Measurements from ENCODE around the gene TBX1. TPM values are rescaled to one million over a fixed set of nuclear protein-coding genes. Genes with fewer than 3 reads are reported as not detected.

Gene TBX1
- total RNA-seq, 1 donor: not detected

DNA sequence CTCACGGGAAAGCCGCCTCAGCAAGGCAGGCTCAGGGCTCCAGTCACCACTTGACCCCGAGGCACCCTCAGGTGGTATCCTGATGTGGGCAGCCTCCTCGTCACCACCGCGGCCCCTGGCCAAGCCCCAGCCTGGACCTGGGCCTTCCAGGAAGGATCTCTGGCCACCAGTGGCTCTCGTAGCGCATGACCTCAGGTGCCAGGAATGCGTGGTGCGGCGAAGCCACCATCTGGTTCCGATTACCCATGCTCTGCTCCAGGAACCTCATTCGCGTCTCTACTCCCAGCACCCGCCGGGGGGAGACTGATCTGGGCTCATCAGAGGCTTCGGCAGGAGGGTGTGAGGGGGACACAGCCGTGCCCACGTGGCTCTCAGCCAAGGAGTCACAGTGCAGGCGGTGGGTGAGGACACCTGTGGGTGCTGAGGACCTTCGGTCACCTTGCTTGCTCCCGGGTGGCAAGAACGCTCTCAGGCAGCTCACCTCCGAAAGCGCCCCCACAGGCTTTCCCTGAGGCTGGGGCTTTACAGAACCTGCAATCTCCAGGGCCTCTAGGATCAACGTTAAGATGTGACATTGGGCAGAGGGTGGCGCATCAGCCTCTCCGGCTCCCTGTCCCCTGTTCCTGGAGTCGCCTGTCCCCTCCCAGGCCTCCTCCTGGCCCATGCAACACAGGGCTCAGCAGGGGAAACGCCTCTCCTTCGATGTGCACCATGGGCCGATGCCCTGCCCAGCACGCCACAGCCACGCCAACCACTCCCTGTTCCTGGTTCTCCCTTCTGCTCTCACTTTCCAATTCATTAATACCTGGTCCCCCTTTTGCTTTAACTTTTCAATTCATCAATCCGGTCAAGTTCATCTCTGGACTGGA is 39.0 kb downstream of the TBX1 start:
- no peak for TF ChIP-seq CTCF (IDR thresholded peaks at IDR 0.05; ENCODE audit: extremely low read depth, low read depth, low read length)
- Histone ChIP-seq H3K27me3 (ENCODE audit: insufficient read depth, low read length) (no peaks in the 10 kb centered on the region), H2AFZ (ENCODE audit: low read length) (no peak overlapping the region), H3K4me2 (ENCODE audit: insufficient read depth, low read length) (peak overlapping the region; percentile 23), H3K9me3 (ENCODE audit: low read depth, low read length) (no peaks in the 10 kb centered on the region), H3K4me1 (ENCODE audit: insufficient read depth, low read length) (peaks cover 9% of the 10 kb centered on the region), H3K79me2 (ENCODE audit: insufficient read depth, low read length) (no peaks in the 10 kb centered on the region), H3K27ac (ENCODE audit: low read depth, low read length) (no peak overlapping the region), H3K4me3 (ENCODE audit: insufficient read depth, low read length) (no peak overlapping the region), H3K36me3 (ENCODE audit: insufficient read depth, low read length) (no peaks in the 10 kb centered on the region), H4K20me1 (ENCODE audit: insufficient read depth, low read length) (peaks cover 2% of the 10 kb centered on the region)
- DNase-seq (ENCODE audit: insufficient read length, low spot score, missing footprints): peak; percentile 99

- no peaks in the 10 kb centered on the region for H3K36me3 ChIP-seq (ENCODE audit: insufficient read depth, low read length)
- no peak overlapping the region for H3K27ac ChIP-seq (ENCODE audit: low read depth, low read length)
- H3K9me3 ChIP-seq (ENCODE audit: low read depth, low read length): no peaks in the 10 kb centered on the region
- H3K27me3 ChIP-seq (ENCODE audit: insufficient read depth, low read length): no peaks in the 10 kb centered on the region
- H2AFZ ChIP-seq (ENCODE audit: low read length): no peak overlapping the region
- no peak for TF ChIP-seq CTCF (IDR thresholded peaks at IDR 0.05; ENCODE audit: extremely low read depth, low read depth, low read length)
- H3K4me1 ChIP-seq (ENCODE audit: insufficient read depth, low read length): peaks cover 9% of the 10 kb centered on the region
- no peak overlapping the region for H3K4me3 ChIP-seq (ENCODE audit: insufficient read depth, low read length)
- peak; percentile 58 for DNase-seq (ENCODE audit: insufficient read length, low spot score, missing footprints)
- no peak overlapping the region for H3K4me2 ChIP-seq (ENCODE audit: insufficient read depth, low read length)
- peaks cover 2% of the 10 kb centered on the region for H4K20me1 ChIP-seq (ENCODE audit: insufficient read depth, low read length)
- H3K79me2 ChIP-seq (ENCODE audit: insufficient read depth, low read length): no peaks in the 10 kb centered on the region
These were observed 39.7 kb downstream of the TBX1 start for GRCh38 chr22:19800306-19800705.

DNA sequence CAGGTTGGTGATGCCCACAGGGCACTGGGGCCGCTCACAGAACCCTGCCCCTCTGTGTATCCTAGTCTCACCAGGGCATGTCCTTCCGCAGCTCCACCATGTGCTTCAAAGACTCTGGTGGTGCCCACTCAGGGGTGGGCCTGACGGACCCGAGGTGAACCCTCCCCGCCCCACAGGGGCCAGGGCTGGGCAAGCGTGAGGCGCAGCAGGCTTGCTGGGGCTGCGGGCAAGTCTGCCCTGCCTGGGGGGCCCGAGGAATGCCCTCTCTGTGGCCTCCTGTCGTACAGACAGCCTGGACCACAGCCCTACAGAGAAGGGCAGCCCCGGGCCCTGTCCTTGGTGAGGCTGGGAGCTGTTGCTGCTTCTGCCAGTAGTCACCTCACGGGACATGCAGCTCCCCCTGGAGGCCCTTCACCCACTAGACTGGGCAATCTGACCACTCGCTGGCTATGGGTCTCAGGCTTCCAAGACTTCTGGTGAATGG is 40.2 kb downstream of the TBX1 start:
- no peak overlapping the region for H3K27ac ChIP-seq (ENCODE audit: low read depth, low read length)
- H3K9me3 ChIP-seq (ENCODE audit: low read depth, low read length): no peaks in the 10 kb centered on the region
- peak; percentile 40 for TF ChIP-seq CTCF (IDR thresholded peaks at IDR 0.05; ENCODE audit: extremely low read depth, low read depth, low read length)
- H3K27me3 ChIP-seq (ENCODE audit: insufficient read depth, low read length): no peaks in the 10 kb centered on the region
- no peak overlapping the region for H2AFZ ChIP-seq (ENCODE audit: low read length)
- no peaks in the 10 kb centered on the region for H3K79me2 ChIP-seq (ENCODE audit: insufficient read depth, low read length)
- H3K4me3 ChIP-seq (ENCODE audit: insufficient read depth, low read length): no peak overlapping the region
- H3K4me1 ChIP-seq (ENCODE audit: insufficient read depth, low read length): peaks cover 9% of the 10 kb centered on the region
- H3K36me3 ChIP-seq (ENCODE audit: insufficient read depth, low read length): no peaks in the 10 kb centered on the region
- no peak overlapping the region for H3K4me2 ChIP-seq (ENCODE audit: insufficient read depth, low read length)
- peaks cover 2% of the 10 kb centered on the region for H4K20me1 ChIP-seq (ENCODE audit: insufficient read depth, low read length)
- peak; percentile 90 for DNase-seq (ENCODE audit: insufficient read length, low spot score, missing footprints)

GRCh38 chr22:19801340-19802000 is 40.9 kb downstream of the TBX1 start:
- H3K27ac ChIP-seq (ENCODE audit: low read depth, low read length): no peak overlapping the region
- no peaks in the 10 kb centered on the region for H4K20me1 ChIP-seq (ENCODE audit: insufficient read depth, low read length)
- no peak overlapping the region for H2AFZ ChIP-seq (ENCODE audit: low read length)
- no peak overlapping the region for H3K4me3 ChIP-seq (ENCODE audit: insufficient read depth, low read length)
- H3K4me1 ChIP-seq (ENCODE audit: insufficient read depth, low read length): peaks cover 9% of the 10 kb centered on the region
- no peaks in the 10 kb centered on the region for H3K36me3 ChIP-seq (ENCODE audit: insufficient read depth, low read length)
- H3K79me2 ChIP-seq (ENCODE audit: insufficient read depth, low read length): no peaks in the 10 kb centered on the region
- DNase-seq (ENCODE audit: insufficient read length, low spot score, missing footprints): peak; percentile 58
- no peak overlapping the region for H3K4me2 ChIP-seq (ENCODE audit: insufficient read depth, low read length)
- no peaks in the 10 kb centered on the region for H3K27me3 ChIP-seq (ENCODE audit: insufficient read depth, low read length)
- TF ChIP-seq CTCF (IDR thresholded peaks at IDR 0.05; ENCODE audit: extremely low read depth, low read depth, low read length): no peak
- no peaks in the 10 kb centered on the region for H3K9me3 ChIP-seq (ENCODE audit: low read depth, low read length)
